Fibroblast of lung (primary cell): ENCODE measurements around the gene NUAK2. TPM values are rescaled to one million over a fixed set of nuclear protein-coding genes. Genes with fewer than 3 reads are reported as not detected.

ENCODE experiments used
- DNase-seq, 2 donors: peaks; one replicate each; pipeline versions ENCODE4 v3.0.0 to v3.0.0-alpha.2; 2010; ENCODE audit warnings: low read depth in 2 of 2
- H2AFZ ChIP-seq: 2 replicates; pipeline ENCODE4 v1.5.1; 2012; ENCODE audit warnings: low read length, control low read depth, inconsistent platforms
- H3K27ac ChIP-seq: 2 replicates; pipeline ENCODE4 v1.5.1; 2011; ENCODE audit warnings: low read length, control low read depth; ENCODE audit not compliant: insufficient read depth
- H3K27me3 ChIP-seq: 2 replicates; pipeline ENCODE4 v1.5.1; 2011; ENCODE audit warnings: mild to moderate bottlenecking, low read length; ENCODE audit not compliant: control insufficient read depth, insufficient read depth
- H3K36me3 ChIP-seq: 2 replicates; pipeline ENCODE4 v1.5.1; 2011; ENCODE audit warnings: low read length; ENCODE audit not compliant: control insufficient read depth, insufficient read depth
- H3K4me1 ChIP-seq: 2 replicates; pipeline ENCODE4 v1.5.1; 2011; ENCODE audit warnings: low read length; ENCODE audit not compliant: control insufficient read depth, insufficient read depth; ENCODE audit errors: extremely low read depth
- H3K4me2 ChIP-seq: 2 replicates; pipeline ENCODE4 v1.5.1; 2011; ENCODE audit warnings: low read length, control low read depth; ENCODE audit not compliant: insufficient read depth; ENCODE audit errors: extremely low read depth
- H3K4me3 ChIP-seq, 4 experiments: fragments of 200-600 bp in 1 of 4; sonication (generic) in 1 of 4; replicated peaks in 1 of 4; 2 replicates each; pipeline ENCODE4 v1.5.1; 2011 to 2016; ENCODE audit warnings: low read length in 4 of 4, low read depth in 3 of 4, mild to moderate bottlenecking in 3 of 4, control low read depth in 2 of 4, inconsistent platforms in 1 of 4, mixed read lengths in 1 of 4; ENCODE audit not compliant: insufficient read depth in 1 of 4; ENCODE audit errors: control extremely low read depth in 1 of 4
- H3K79me2 ChIP-seq: 2 replicates; pipeline ENCODE4 v1.5.1; 2012; ENCODE audit warnings: mild to moderate bottlenecking, low read length, inconsistent platforms; ENCODE audit not compliant: control insufficient read depth, insufficient read depth
- H3K9ac ChIP-seq: 2 replicates; pipeline ENCODE4 v1.5.1; 2011; ENCODE audit warnings: mild to moderate bottlenecking, low read length, control low read depth; ENCODE audit not compliant: insufficient read depth
- H3K9me3 ChIP-seq: 2 replicates; pipeline ENCODE4 v1.5.1; 2012; ENCODE audit warnings: low read depth, low read length; ENCODE audit not compliant: control insufficient read depth, insufficient read depth
- H4K20me1 ChIP-seq: 2 replicates; pipeline ENCODE4 v1.5.1; 2011; ENCODE audit warnings: low read length; ENCODE audit not compliant: control insufficient read depth, insufficient read depth; ENCODE audit errors: extremely low read depth
- CTCF ChIP-seq, 2 donors: IDR thresholded peaks in 1 of 2; conservative IDR thresholded peaks in 1 of 2; 1 replicate in 1 of 2; 2 replicates in 1 of 2; pipeline ENCODE4 v1.5.1; 2011 to 2012; ENCODE audit warnings: low read length in 2 of 2, control low read depth in 1 of 2, inconsistent platforms in 1 of 2, low read depth in 1 of 2, mild to moderate bottlenecking in 1 of 2
- EZH2 ChIP-seq: IDR thresholded peaks from 2 replicates; pipeline ENCODE4 v1.5.1; 2012; ENCODE audit warnings: low read length, control low read depth, mild to moderate bottlenecking; ENCODE audit errors: missing control alignments
- polyA plus RNA-seq, 2 donors: library from polyadenylated mRNA; depleted of rRNA in 1 of 2; stranded (reverse) in 1 of 2; unstranded in 1 of 2; fragments of >200 nt; gene quantifications; 2 replicates each; pipeline ENCODE4 v1.2.1, GENCODE V29; 2011 to 2012; ENCODE audit warnings: missing spikeins in 1 of 2
- total RNA-seq: library from RNA; depleted of rRNA; stranded (reverse); fragments of >200 nt; gene quantifications from 2 replicates; pipeline ENCODE4 v1.2.1, GENCODE V29; 2014

Gene NUAK2
- total and polyA plus RNA-seq, 2 donors (not counting 1 experiment from before 2014, with no cell fraction given) = 1.7 to 4.9 TPM

- no peaks in the 10 kb centered on the region for H3K36me3 ChIP-seq
- DNase-seq = peak; percentile 36 to 82
- no peak overlapping the region for H2AFZ ChIP-seq
- H3K27me3 ChIP-seq = no peaks in the 10 kb centered on the region
- no peaks in the 10 kb centered on the region for H3K9me3 ChIP-seq
- H4K20me1 ChIP-seq = no peaks in the 10 kb centered on the region
- peaks cover 2% of the 10 kb centered on the region for H3K4me1 ChIP-seq
- TF ChIP-seq EZH2 = no peak
- no peak for TF ChIP-seq CTCF (conservative IDR thresholded peaks at IDR 0.05 in 1 of 2, IDR thresholded peaks at IDR 0.05 in 1 of 2; ENCODE audit: low read depth in 1 of 2, low read length in 2 of 2)
- H3K9ac ChIP-seq = no peak overlapping the region
- H3K27ac ChIP-seq = no peak overlapping the region
- H3K4me3 ChIP-seq = no peak overlapping the region
- no peak overlapping the region for H3K4me2 ChIP-seq
- H3K79me2 ChIP-seq = no peaks in the 10 kb centered on the region
Measured at GRCh38 chr1:205260948-205261732, 60.4 kb downstream of the NUAK2 start.

- H3K4me1 ChIP-seq = peaks cover 2% of the 10 kb centered on the region
- no peak overlapping the region for H3K4me2 ChIP-seq
- TF ChIP-seq CTCF (conservative IDR thresholded peaks at IDR 0.05 in 1 of 2, IDR thresholded peaks at IDR 0.05 in 1 of 2; ENCODE audit: low read depth in 1 of 2, low read length in 2 of 2) (no peak), EZH2 (no peak)
Measured at GRCh38 chr1:205259998-205260397, 61.5 kb downstream of the NUAK2 start.

GRCh38 chr1:205259324-205259832, 62.2 kb downstream of the NUAK2 start:
- H3K9ac ChIP-seq = no peak overlapping the region
- H3K27ac ChIP-seq = no peak overlapping the region
- no peak overlapping the region for H3K4me2 ChIP-seq
- H3K36me3 ChIP-seq = no peaks in the 10 kb centered on the region
- peak in 1 of 2 donors; percentile 26 for DNase-seq
- peaks cover 2% of the 10 kb centered on the region for H3K4me1 ChIP-seq
- H3K27me3 ChIP-seq = no peaks in the 10 kb centered on the region
- H3K9me3 ChIP-seq = no peaks in the 10 kb centered on the region
- no peak overlapping the region for H2AFZ ChIP-seq
- no peak overlapping the region for H3K4me3 ChIP-seq
- TF ChIP-seq EZH2 (no peak), CTCF (conservative IDR thresholded peaks at IDR 0.05 in 1 of 2, IDR thresholded peaks at IDR 0.05 in 1 of 2; ENCODE audit: low read depth in 1 of 2, low read length in 2 of 2) (no peak)
- no peaks in the 10 kb centered on the region for H3K79me2 ChIP-seq
- H4K20me1 ChIP-seq = no peaks in the 10 kb centered on the region

More at GRCh38 chr1:205259998-205260397, 61.5 kb downstream of the NUAK2 start:
- Histone ChIP-seq H3K27ac (no peak overlapping the region), H3K27me3 (no peaks in the 10 kb centered on the region), H3K9me3 (no peaks in the 10 kb centered on the region), H2AFZ (no peak overlapping the region), H3K36me3 (no peaks in the 10 kb centered on the region), H3K9ac (no peak overlapping the region), H3K79me2 (no peaks in the 10 kb centered on the region), H4K20me1 (no peaks in the 10 kb centered on the region), H3K4me3 (no peak overlapping the region)
- DNase-seq = no peak
